IgD-negative memory B cell (primary cell): ENCODE data around the gene RNPEPL1. TPM values are rescaled to one million over a fixed set of nuclear protein-coding genes. Genes with fewer than 3 reads are reported as not detected.
"Not testable (repeated sequence)": the region's sequence is repeated elsewhere in the genome, so short reads cannot be mapped to it uniquely, and the experiment has no call there.

ENCODE experiments used
- H3K27ac Mint-ChIP-seq, 3 donors: one replicate each; pipeline ENCODE4 v1.8.0; 2020 to 2022; ENCODE audit warnings: mild to moderate bottlenecking in 3 of 3, mixed read lengths in 3 of 3, moderate library complexity in 1 of 3
- H3K27me3 Mint-ChIP-seq: one replicate; pipeline ENCODE4 v1.8.0; 2021; ENCODE audit warnings: mixed read lengths
- H3K36me3 Mint-ChIP-seq: one replicate; pipeline ENCODE4 v1.8.0; 2020; ENCODE audit warnings: mild to moderate bottlenecking, mixed read lengths
- H3K4me1 Mint-ChIP-seq, 3 donors: one replicate each; pipeline ENCODE4 v1.8.0; 2020 to 2022; ENCODE audit warnings: mixed read lengths in 3 of 3, mild to moderate bottlenecking in 1 of 3
- H3K4me3 Mint-ChIP-seq, 4 donors: one replicate each; pipeline ENCODE4 v1.8.0; 2020 to 2022; ENCODE audit warnings: mild to moderate bottlenecking in 4 of 4, mixed read lengths in 4 of 4, moderate library complexity in 3 of 4
- H3K9me3 Mint-ChIP-seq, 3 donors: one replicate each; pipeline ENCODE4 v1.8.0; 2020 to 2021; ENCODE audit warnings: mixed read lengths in 3 of 3, mild to moderate bottlenecking in 1 of 3
- polyA plus RNA-seq: library from polyadenylated mRNA; unstranded; fragments of 300-500 nt; fragmentation: Illumina TruSeq; gene quantifications from one replicate; pipeline ENCODE4 v1.2.3, GENCODE V29; 2021

The RNPEPL1 gene, protein sequence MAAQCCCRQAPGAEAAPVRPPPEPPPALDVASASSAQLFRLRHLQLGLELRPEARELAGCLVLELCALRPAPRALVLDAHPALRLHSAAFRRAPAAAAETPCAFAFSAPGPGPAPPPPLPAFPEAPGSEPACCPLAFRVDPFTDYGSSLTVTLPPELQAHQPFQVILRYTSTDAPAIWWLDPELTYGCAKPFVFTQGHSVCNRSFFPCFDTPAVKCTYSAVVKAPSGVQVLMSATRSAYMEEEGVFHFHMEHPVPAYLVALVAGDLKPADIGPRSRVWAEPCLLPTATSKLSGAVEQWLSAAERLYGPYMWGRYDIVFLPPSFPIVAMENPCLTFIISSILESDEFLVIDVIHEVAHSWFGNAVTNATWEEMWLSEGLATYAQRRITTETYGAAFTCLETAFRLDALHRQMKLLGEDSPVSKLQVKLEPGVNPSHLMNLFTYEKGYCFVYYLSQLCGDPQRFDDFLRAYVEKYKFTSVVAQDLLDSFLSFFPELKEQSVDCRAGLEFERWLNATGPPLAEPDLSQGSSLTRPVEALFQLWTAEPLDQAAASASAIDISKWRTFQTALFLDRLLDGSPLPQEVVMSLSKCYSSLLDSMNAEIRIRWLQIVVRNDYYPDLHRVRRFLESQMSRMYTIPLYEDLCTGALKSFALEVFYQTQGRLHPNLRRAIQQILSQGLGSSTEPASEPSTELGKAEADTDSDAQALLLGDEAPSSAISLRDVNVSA
- polyA plus RNA-seq = 22.6 TPM

DNA sequence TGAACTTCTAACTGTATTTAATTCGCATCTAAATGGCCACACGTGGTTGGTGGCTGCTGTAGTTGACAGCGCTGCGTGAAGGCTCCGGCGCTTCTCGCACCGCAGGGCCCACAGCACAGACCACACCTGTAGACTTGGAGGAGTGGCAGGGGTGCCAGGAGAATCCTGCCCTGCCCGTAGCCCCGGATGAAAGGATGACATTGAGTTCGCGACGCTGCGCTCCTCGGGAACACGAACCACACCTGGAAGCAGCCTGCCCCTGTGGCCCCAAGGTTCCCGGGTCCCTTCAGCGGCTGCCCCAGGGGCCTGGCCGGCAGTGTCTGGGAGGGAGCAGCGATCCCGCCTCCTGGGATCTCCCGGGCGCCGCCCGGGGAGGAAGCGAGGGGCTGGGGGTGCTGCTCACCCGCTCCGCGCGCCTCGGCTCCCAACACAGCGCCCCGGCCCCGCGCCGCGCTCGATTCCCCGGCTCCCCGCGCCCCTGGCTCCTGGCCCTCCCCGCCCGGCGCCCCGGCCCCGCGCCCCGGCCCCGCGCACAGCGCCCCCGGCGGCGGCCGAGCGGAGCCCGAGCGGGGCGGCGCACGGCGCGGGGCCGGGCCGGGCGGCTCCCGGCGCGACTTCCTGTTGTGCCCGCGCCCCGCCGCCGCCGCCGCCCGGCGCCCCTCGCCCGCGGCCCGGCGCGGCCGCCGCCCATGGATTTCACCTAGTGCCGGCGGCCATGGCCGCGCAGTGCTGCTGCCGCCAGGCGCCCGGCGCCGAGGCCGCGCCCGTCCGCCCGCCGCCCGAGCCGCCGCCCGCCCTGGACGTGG is at the start of gene RNPEPL1:
RNPEPL1 (plus strand) TSS at position 613 of the 806 bp plus-strand sequence; CDS start at position 716, 103 bp downstream.
- peaks cover 6% of the 10 kb centered on the region for H3K36me3 Mint-ChIP-seq
- H3K4me1 Mint-ChIP-seq = peaks cover 26 to 48% (median 31%) of the 10 kb centered on the region in 3 donors
- peak within 1 kb of the TSS; percentile 86 to 98 (median 96) for H3K4me3 Mint-ChIP-seq
- no peaks in the 10 kb centered on the region for H3K9me3 Mint-ChIP-seq
- peak within 1 kb of the TSS; percentile 92 to 96 (median 94) for H3K27ac Mint-ChIP-seq
- H3K27me3 Mint-ChIP-seq = no peaks in the 10 kb centered on the region

DNA sequence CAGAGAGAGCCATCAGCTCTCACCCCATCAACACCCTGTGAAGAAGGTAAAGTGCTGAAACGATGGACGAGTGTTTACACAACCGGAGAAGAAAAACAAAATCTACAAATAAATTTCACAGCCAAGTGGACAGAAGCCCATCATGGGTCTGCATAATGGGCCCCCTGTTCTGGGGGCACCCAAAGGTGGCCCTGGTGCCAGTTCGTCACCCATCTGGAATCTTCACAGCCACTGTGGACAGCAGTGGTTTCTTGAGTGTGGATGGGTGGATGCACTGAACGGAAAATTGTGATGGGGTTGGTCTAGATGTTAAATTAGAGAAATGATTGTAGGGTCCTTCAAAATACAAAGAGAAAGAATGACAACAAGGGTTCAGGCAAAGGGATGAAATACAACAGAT is 49.3 kb upstream of the RNPEPL1 start:
- H3K4me3 Mint-ChIP-seq = no peak overlapping the region
- H3K9me3 Mint-ChIP-seq = peaks cover 0 to 3% (median 0%) of the 10 kb centered on the region in 3 donors
- peaks cover 4 to 6% (median 5%) of the 10 kb centered on the region in 3 donors for H3K4me1 Mint-ChIP-seq
- H3K27me3 Mint-ChIP-seq = no peaks in the 10 kb centered on the region
- H3K27ac Mint-ChIP-seq = no peak overlapping the region
- peaks cover 12% of the 10 kb centered on the region for H3K36me3 Mint-ChIP-seq

DNA sequence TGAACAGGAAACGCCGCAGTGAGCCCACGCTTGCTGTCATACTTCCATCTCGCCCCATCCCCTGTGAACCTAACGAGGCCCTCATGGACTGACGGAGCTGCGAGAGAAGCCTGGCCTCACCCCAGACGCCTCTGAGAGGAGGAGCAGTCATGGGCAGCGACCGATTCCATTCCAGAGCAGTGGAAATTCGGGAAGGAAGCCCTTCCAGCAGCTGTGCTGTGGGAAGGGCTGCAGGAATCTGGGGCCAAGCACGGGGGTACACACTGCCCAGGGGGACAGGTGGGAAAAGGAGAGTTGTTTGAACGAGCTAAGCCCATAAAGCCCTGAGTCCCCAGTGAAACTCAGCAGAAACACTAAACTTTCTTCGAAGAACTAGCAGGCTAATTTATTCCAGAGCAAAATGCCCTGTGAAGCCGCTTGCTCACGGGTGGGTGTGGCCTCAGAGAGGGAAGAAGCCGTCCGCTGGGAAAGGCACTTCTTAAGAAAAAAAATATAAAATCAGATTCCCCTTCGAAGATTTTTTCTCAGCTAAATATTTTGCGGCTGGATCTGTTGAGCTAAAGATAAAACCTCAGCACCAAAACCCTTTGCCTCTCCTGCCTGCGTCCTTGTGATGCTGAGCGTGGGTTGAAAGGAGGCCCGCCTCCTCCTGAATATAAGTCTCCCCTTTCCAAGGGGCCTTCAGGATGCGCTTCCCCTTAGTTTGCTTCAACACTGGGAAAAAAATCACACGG is 48.7 kb upstream of the RNPEPL1 start:
- Mint-ChIP-seq H3K4me1 (peaks cover 0 to 3% (median 2%) of the 10 kb centered on the region in 3 donors), H3K36me3 (peaks cover 14% of the 10 kb centered on the region), H3K9me3 (peaks cover 0 to 3% (median 0%) of the 10 kb centered on the region in 3 donors), H3K27ac (no peak overlapping the region), H3K4me3 (no peak overlapping the region), H3K27me3 (no peaks in the 10 kb centered on the region)

DNA sequence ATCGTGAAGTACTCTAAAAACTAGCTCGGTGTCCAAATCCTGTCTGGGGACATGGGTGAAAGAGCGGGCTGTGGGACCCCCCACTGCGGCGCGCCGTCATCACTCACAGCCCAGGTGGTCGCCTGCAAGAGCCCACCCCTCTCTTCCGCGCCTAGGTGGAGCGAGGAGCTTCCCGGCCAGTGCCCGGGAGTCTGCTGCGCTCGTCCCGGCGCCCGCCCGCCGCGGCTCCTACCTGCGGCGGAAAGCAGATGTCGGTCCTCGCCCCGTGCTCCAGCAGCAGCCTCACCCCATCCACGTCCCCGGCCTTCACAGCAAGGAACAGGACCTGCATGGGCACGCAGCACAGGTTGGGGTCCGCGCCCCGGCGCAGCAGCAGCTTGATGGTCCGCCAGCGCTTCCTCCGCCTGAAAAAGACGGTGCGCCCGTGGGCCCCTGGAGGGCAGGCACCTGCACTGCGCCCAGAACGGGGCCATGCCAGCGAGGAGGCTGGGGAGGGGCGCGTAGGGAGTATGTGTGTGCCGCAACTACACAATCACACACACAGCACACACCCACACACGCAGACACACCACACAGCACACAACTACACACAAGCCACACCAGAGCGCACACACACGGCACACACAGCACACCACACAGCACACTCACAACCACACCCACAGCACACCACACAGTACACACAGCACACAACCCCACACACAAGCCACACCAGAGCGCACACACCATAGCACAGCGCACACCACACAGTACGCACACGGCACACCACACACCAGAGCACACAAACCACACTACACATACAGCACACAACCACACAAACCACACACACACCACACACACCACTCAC is 47.9 kb upstream of the RNPEPL1 start:
- Mint-ChIP-seq H3K4me1 (peaks cover 0 to 3% (median 2%) of the 10 kb centered on the region in 3 donors), H3K9me3 (peaks cover 0 to 9% (median 0%) of the 10 kb centered on the region in 3 donors), H3K27ac (no peak overlapping the region), H3K27me3 (no peaks in the 10 kb centered on the region), H3K36me3 (peaks cover 15% of the 10 kb centered on the region), H3K4me3 (peak overlapping the region in 1 of 4 donors; percentile 14)

DNA sequence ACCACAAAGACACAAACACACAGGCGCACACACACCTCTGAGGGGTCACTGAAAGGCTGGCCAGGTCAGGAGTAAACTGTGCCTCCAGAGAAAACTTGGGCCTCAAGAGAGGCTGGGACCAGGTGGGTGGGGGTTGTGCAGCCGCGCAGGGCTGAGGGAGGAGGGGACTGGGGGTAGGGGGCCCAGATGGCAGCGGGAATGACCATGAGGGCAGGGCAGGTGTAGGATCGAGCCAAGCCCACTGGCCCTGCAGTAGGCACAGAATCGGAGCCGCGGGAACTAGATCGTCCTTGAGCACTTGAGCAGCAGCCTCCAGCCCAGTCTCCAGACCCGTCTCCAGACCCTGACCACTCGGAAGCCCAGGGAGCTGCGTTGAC is 47.3 kb upstream of the RNPEPL1 start:
- Mint-ChIP-seq H3K27ac (no peak overlapping the region), H3K9me3 (peaks cover 0 to 9% (median 0%) of the 10 kb centered on the region in 3 donors), H3K4me3 (peak overlapping the region in 2 of 4 donors; percentile 14 to 28), H3K36me3 (peaks cover 18% of the 10 kb centered on the region), H3K4me1 (peaks cover 0 to 3% (median 2%) of the 10 kb centered on the region in 3 donors), H3K27me3 (no peaks in the 10 kb centered on the region)

DNA sequence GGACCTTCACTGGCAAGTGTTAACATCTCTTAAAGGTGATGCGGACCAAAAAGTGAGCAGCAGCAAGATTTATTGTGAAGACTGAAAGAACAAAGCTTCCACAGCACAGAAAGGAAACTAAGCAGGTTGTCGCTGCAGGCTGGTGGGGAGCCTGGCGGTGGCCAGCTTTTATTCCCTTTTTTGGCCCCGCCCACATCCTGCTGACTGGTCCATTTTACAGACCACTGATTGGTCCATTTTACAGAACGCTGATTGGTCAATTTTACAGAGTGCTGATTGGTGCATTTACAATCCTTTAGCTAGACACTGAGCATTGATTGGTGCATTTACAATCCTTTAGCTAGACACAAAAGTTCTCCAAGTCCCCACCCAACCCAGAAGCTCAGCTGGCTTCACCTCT is 46.4 kb upstream of the RNPEPL1 start:
- H3K4me1 Mint-ChIP-seq, H3K4me3 Mint-ChIP-seq, H3K27ac Mint-ChIP-seq, H3K27me3 Mint-ChIP-seq, H3K9me3 Mint-ChIP-seq: not testable (repeated sequence)
- peaks cover 24% of the 10 kb centered on the region for H3K36me3 Mint-ChIP-seq

DNA sequence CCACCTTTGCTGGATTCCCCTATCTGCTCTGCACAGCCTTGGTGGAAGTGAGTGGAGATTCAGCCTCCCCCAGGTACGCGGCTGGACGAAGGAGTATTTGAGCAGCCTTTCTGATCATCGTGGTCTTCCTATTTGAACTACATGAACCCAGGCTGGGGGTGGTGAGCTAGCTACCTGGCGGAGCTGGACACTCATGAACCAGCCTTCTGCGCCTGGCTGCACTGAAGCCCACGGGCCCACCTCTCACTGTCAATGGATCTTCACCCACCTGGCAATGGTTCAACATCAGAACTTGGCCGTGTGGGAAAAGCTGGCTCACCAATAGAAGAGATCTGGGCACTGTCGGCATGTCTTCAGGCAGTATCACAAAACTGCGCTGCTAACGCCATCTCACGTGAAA is 45.9 kb upstream of the RNPEPL1 start:
- peaks cover 29% of the 10 kb centered on the region for H3K36me3 Mint-ChIP-seq
- H3K27me3 Mint-ChIP-seq = no peaks in the 10 kb centered on the region
- no peak overlapping the region for H3K27ac Mint-ChIP-seq
- H3K4me3 Mint-ChIP-seq = no peak overlapping the region
- H3K4me1 Mint-ChIP-seq = peaks cover 0 to 5% (median 3%) of the 10 kb centered on the region in 3 donors
- peaks cover 0 to 9% (median 3%) of the 10 kb centered on the region in 3 donors for H3K9me3 Mint-ChIP-seq

DNA sequence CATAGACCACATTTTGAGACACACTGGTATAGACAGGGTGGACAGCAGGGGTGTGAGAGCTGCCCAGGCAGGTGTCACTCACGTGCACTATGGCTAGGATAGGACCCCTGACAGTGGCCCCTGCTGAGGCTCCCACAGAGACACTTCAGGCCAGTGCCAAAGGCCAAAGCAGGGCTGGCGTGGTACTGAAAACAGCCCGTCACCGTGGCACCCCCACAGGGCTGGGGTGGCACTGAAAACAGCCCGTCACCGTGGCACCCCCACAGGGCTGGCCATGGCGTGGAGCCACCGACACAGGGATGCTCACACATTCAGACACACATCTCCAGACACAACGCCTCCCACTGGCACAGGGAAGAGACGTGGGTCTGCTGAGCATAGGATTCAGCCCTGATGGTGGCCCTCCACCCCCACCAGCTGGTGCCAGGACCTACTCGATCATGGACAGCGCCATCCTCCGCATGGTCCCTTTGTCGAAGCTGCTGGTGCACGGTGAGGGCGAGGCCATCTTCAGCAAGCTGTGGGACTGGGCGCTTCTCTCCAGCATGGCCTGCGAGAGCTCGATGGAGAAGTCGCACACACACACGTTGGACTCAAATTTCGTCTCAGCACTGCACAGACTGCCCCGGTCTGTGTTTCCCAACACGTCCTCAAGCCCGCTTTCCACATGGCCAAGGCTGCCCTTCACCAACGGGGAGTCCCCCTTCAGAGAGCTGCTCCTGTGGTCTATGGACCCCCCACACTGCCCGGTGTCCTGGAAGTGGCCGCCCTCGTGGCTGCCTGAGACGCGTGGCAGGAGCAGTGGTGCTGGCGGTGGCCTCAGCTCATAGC is 44.6 kb upstream of the RNPEPL1 start:
- H3K36me3 Mint-ChIP-seq = peaks cover 27% of the 10 kb centered on the region
- H3K9me3 Mint-ChIP-seq = peaks cover 0 to 9% (median 3%) of the 10 kb centered on the region in 3 donors
- H3K4me1 Mint-ChIP-seq = peaks cover 0 to 9% (median 3%) of the 10 kb centered on the region in 3 donors
- H3K4me3 Mint-ChIP-seq = no peak overlapping the region
- no peak overlapping the region for H3K27ac Mint-ChIP-seq
- no peaks in the 10 kb centered on the region for H3K27me3 Mint-ChIP-seq

DNA sequence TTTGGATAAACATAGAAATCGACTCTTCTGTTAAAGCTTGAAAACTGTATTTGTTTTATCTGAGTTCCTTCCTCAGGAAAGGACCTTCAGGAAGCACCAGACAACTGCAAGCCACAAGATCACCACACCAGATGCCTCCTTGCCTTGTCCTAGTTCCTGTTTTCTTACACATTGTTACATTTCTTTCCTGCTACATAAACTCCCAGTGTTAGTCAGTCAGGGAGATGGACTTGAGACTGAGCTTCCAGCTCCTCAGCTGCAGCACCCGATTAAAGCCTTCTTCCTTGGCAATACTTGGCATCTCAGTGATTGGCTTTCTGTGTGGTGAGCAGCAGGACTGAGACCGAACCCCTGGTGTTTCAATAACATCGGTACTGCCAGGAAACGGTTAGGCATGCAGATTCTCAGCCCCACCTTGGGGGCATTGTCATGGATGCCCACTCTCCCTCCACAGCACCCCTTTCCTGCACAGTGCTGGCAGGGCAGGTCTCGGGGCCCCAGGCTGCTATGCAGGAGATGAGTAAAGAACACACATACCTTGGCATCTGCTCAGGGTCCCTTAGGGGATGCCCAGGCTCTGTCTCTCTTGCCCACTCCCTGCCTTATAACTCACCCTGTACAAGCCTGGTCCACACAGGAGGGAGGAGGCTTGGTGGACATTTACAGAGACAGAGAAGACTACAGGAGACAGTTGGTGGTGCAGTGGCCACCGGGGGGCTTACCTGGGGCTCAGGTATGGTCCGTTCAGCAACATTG is 43.1 kb upstream of the RNPEPL1 start:
- H3K9me3 Mint-ChIP-seq = peaks cover 0 to 9% (median 3%) of the 10 kb centered on the region in 3 donors
- no peak overlapping the region for H3K27ac Mint-ChIP-seq
- H3K4me3 Mint-ChIP-seq = no peak overlapping the region
- no peaks in the 10 kb centered on the region for H3K27me3 Mint-ChIP-seq
- H3K4me1 Mint-ChIP-seq = peaks cover 0 to 11% (median 3%) of the 10 kb centered on the region in 3 donors
- peaks cover 36% of the 10 kb centered on the region for H3K36me3 Mint-ChIP-seq

DNA sequence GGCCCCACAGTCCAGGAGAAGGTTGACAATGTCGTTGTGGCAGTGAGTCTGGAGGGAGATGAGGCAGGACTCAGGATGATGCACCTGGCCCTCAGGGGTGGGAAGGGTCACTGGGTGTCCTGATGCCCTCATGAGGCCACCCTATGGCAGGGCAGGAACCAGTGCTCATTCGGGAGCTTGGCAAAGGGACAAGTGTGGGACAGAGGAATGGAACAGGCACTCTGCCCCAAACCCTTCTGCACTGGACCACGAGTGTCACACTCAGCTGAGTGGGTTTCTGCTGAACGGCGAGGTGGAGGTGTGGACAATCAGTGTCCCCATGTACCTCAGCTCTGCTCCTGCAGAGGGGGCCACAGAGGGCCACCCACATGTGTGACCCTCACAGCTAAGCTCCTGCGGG is 42.5 kb upstream of the RNPEPL1 start:
- H3K4me1 Mint-ChIP-seq = peaks cover 0 to 9% (median under 1%) of the 10 kb centered on the region in 3 donors
- H3K27me3 Mint-ChIP-seq = no peaks in the 10 kb centered on the region
- H3K27ac Mint-ChIP-seq = no peak overlapping the region
- peaks cover 39% of the 10 kb centered on the region for H3K36me3 Mint-ChIP-seq
- H3K9me3 Mint-ChIP-seq = peaks cover 0 to 9% (median 3%) of the 10 kb centered on the region in 3 donors
- H3K4me3 Mint-ChIP-seq = no peak overlapping the region

DNA sequence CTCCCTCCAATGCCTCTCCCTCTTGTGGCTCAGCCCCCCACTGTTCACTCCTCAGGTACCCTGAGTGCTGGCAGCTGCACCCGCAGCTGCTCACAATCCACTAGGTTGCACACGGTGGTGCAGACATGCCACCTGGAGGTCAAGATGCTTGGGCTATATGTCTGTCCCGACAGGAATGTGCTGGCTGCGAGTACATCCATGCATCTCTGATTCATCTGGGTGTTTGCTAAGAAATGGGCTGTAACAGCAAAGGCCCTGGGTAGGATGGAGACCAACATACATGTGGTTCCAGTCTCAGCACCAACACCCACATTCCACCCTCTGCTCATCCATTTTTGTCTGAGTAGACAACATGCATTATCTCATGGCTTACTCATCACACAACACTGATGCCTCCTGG is 41.8 kb upstream of the RNPEPL1 start:
- Mint-ChIP-seq H3K27ac (no peak overlapping the region), H3K36me3 (peaks cover 45% of the 10 kb centered on the region), H3K4me3 (no peak overlapping the region), H3K4me1 (peaks cover 0 to 9% (median 0%) of the 10 kb centered on the region in 3 donors), H3K27me3 (no peaks in the 10 kb centered on the region), H3K9me3 (peaks cover 5 to 9% (median 5%) of the 10 kb centered on the region in 3 donors)

DNA sequence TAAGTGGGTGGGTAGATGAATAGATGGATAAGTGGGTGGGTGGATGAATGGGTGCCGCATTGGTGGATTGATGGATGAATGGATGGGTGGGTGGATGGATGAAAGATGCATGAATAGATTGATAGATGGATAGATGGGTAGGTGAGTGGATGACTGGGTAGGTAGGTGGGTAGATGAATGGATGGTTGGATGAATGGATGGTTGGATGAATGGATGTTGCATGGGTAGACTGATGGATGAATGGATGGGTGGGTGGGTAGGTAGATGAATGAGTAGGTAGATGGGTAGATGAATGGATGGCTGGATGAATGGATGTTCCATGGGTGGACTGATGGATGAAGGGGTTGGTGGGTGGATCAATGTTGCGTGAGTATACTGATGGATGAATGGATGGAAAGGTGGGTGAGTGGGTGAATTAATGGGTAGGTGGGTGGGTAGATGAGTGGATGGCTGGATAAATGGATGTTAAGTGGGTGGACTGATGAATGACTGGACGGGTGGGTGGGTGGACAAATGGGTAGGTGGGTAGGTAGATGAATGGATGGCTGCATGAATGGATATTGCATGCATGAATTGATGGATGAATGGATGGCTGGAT is 41.0 kb upstream of the RNPEPL1 start:
- Mint-ChIP-seq H3K27ac (no peak overlapping the region), H3K4me1 (peaks cover 0 to 9% (median 0%) of the 10 kb centered on the region in 3 donors), H3K27me3 (no peaks in the 10 kb centered on the region), H3K9me3 (peaks cover 7 to 14% (median 10%) of the 10 kb centered on the region in 3 donors), H3K36me3 (peaks cover 49% of the 10 kb centered on the region), H3K4me3 (no peak overlapping the region)
